WTC11 (cell line): ENCODE data around the gene PLIN5.

Experiments used
- ATF6 ChIP-seq: sonication (generic); formaldehyde crosslinking; IDR thresholded peaks from 2 replicates; pipeline ENCODE4 v1.8.1; 2023; ENCODE audit warnings: mild to moderate bottlenecking, missing genetic modification reagents
- CTCF ChIP-seq: fragments of 200-600 bp; IDR thresholded peaks from 2 replicates; pipeline ENCODE4 v1.8.0; 2022; ENCODE audit warnings: antibody characterized with exemption
- NFYB ChIP-seq: sonication (generic); formaldehyde crosslinking; conservative IDR thresholded peaks from 2 replicates; pipeline ENCODE4 v1.8.0; 2022; ENCODE audit warnings: low read depth, missing genetic modification reagents
- NR2C2 ChIP-seq: sonication (generic); formaldehyde crosslinking; IDR thresholded peaks from 2 replicates; pipeline ENCODE4 v1.8.0; 2022; ENCODE audit warnings: mild to moderate bottlenecking, missing genetic modification reagents
- RELA ChIP-seq: sonication (generic); formaldehyde crosslinking; IDR thresholded peaks from 2 replicates; pipeline ENCODE4 v1.8.1; 2022; ENCODE audit warnings: missing genetic modification reagents, mild to moderate bottlenecking, borderline replicate concordance
- SP1 ChIP-seq: sonication (generic); formaldehyde crosslinking; conservative IDR thresholded peaks from 2 replicates; pipeline ENCODE4 v1.8.1; 2022; ENCODE audit warnings: missing genetic modification reagents
- TCF7 ChIP-seq: sonication (generic); formaldehyde crosslinking; IDR thresholded peaks from 2 replicates; pipeline ENCODE4 v1.8.0; 2022; ENCODE audit warnings: mild to moderate bottlenecking, low read depth, missing genetic modification reagents, moderate library complexity
- ZNF512 ChIP-seq: sonication (generic); formaldehyde crosslinking; IDR thresholded peaks from 2 replicates; pipeline ENCODE4 v1.8.1; 2022; ENCODE audit warnings: missing genetic modification reagents, borderline replicate concordance

- TF ChIP-seq NFYB (no peak), CTCF (no peak), ATF6 (CRISPR knock-in tag) (no peak), TCF7 (CRISPR knock-in tag) (no peak), RELA (no peak), NR2C2 (CRISPR knock-in tag) (no peak), SP1 (CRISPR knock-in tag) (no peak), ZNF512 (CRISPR knock-in tag) (no peak)
These were observed 41.7 kb downstream of the PLIN5 start for GRCh38 chr19:4493104-4493928.
